Fibroblast of peridontal ligament (primary cell): Measurements from ENCODE around the gene FBRSL1.

Experiments
- DNase-seq: peaks from one replicate; pipeline ENCODE4 v3.0.0-alpha.2; 2010; ENCODE audit errors: extremely low read depth

Gene FBRSL1

GRCh38 chr12:132511516-132512196, 21.7 kb downstream of the FBRSL1 start:
- DNase-seq = no peak

DNA sequence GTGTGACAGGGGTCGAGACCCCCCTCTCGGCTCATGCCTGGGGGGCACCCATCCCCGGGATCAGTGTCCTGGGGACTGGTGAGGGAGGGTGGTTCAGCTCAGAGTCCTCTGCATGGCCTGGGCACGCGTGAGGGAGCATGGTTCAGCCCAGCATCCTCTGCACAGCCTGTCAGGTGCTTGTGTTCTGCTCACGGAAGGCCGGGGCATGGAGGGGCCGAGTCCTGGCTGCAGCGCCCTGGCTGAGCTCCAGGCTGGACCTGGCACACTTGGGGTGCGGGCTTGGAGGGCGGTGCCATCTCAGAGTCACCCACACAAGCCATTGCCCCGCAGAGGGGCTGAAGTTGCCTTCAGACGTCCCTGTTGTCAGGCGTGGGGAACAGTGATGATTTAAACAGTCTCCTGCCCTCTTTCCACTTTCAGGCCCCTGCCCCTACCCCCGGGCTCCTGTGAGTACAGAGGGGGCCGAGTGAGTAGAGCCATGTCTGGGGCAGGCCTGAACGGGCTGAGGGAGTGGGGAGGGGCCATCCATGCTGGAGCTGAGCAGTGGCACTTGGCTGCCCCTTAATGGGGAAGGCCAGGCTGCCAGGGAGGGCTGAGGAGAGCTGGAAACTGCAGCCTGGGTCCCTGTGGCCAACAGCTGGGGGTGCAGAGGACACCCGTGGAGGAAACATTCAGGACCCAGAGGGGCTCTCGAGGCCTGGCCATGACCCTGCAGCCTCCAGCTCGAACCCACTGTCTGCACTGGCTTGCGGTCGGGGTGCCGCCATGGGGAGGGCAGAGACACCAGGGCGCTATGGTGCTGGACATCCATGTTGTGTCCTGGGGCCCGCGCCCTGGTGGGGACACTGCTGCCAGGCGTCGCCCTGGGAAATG, 22.5 kb downstream of the FBRSL1 start:
- no peak for DNase-seq

- DNase-seq = peak; percentile 76
These were observed 23.1 kb downstream of the FBRSL1 start for GRCh38 chr12:132513070-132513398.

GRCh38 chr12:132513458-132514135, 23.6 kb downstream of the FBRSL1 start:
- DNase-seq = no peak

DNA sequence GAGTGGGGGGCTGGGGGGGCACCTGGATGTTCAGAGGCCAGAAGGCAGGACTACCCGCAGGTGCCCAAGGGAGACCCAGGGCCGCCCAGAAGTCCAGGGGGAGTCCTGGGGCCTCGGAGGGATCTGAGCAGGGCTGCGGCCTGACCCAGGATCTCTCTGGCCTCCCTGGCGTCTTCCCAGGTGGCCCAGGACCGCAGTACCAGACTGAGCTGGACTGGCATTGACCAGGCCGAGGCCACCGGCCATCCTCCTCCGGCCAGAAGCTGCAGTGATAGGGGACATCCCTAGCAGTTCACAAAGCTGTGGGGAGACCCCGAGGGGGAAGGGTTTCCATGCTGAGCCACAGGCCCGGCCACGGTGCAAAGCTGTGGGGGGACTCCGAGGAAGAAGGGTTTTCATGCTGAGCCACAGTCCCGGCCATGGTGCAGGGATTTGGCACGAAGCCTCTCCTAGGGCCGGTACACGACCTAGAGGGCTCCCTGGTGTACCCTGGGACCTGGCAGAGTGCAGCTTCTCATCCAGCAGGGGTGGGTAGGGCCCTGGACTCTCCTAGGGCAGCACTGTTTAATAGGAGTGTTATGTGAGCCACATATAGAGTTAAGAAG, 24.4 kb downstream of the FBRSL1 start:
- DNase-seq = no peak

- no peak for DNase-seq
These were observed 24.9 kb downstream of the FBRSL1 start for GRCh38 chr12:132514838-132515237.

- DNase-seq = no peak
These were observed 26.4 kb downstream of the FBRSL1 start for GRCh38 chr12:132516095-132517012.

GRCh38 chr12:132517013-132517739, 27.2 kb downstream of the FBRSL1 start:
- DNase-seq = no peak

- DNase-seq = no peak
These were observed 27.8 kb downstream of the FBRSL1 start for GRCh38 chr12:132517740-132518100.

- DNase-seq = no peak
These were observed 28.5 kb downstream of the FBRSL1 start for GRCh38 chr12:132518354-132518992.

DNA sequence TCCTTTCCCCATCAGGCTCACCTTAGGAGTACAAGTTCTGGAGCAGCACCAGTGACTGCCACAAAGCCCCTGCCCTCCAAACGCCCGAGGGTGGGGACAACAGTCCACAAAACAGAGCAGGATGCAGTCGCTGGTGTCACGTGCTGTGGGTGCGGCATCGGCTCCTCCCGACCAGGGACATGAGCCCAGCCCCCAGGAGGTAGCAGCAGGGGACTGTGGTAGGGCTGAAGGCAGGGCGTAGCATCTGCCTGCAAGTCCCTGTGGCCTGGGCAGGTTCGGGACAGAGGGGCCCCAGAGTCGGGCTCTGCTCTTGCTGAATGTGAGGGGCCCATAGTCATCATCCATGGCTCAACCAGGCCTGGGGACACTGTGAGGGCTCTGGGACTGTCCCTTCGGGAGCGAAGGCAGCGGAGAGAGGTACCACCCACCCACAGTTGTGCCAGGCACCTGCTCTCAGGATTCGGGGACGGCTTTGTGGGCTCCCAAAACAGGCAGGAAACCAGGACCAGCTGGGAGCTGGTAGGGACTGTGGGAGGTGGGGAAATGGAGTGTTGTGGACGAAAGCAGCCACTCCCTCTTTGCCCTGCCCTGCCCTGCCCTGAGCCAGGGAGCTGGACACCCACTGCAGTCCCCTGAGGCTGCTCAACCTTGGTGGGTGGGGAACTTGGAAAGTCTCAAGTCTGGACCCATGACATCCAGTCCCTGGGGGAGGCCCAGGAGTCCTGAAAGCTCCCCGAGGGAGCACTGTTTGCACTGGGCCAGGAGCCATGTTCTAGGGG, 30.7 kb downstream of the FBRSL1 start:
- DNase-seq = no peak

DNA sequence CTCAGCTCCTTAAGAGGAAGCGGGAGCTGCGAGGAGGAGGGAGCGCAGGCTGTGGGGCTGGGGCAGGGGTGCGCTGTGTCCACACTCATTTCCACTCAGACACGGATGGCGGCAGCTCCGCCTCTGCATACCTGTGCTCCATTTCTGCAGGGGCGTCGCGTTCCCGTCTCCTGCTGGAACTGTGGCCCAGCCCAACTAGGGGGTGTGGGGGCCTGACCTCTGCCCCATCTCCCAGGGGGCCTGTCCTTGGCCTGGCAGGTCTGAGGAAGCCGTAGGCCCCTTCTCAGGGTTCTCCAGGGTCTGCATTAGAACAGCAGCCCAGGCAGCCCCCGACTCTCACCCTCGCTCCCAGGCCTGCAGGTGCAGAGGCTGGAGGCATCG, 31.2 kb downstream of the FBRSL1 start:
- DNase-seq = no peak

GRCh38 chr12:132521712-132522292, 31.9 kb downstream of the FBRSL1 start:
- DNase-seq = no peak

DNA sequence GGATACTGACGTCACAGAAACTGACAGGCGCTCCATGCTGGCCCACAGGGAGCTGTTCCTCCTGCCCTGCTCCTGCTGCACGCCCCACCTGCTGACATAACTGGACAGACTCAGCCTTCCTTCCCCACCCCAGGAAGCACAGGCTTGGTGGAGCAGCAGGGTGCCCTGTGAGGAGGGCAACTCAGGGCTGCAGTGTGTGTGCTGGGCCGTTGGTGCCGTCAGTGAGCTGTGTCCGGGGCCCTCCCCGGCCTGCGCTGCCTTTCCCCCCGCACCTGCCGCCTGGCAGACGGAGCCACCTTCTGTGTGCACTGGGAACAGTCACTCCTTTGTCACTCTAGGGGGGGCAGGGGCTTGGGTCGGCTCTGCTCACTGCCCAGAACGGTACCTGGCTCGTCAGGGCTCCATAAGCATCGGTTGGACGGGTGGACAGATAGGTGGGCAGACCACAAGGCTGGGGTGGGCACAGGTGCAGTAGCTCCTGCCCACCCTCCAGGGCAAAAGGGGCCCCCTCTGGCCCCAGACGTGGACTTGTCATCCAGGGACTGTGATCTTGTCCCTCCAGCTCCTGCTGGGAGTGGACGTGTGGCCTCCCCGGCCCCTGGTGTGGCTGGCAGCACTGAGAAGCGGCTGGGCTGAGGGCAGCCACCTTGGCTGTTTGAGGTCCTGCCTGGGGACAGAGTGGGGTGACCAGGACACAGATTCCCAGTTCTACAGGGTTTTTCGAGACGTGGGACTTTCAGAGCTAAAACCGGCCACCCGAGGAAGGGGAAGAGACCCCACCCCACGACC, 32.8 kb downstream of the FBRSL1 start:
- DNase-seq = no peak

GRCh38 chr12:132523576-132524331, 33.8 kb downstream of the FBRSL1 start:
- DNase-seq = peak; percentile 35

- DNase-seq = no peak
These were observed 34.5 kb downstream of the FBRSL1 start for GRCh38 chr12:132524405-132524804.
